ENCODE results near the gene COPS8.

DNA sequence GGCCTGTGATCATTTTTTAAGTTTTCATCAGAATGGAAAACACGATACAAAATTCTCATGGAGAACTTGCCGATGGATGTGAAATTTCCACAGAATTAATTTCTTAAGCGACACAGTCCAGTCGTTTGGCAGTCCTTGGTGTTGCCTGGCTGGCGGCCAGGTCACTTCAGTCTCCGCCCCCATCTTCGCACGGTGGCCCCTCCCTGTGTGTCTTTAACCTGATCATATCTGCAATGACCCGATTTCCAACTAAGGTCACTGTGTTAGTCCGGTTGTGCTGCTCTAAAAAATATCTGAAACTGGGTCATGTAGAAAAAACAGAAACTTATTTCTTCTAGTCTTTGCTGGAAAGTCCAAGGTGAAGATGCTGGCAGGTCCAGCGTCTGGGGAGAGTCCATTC, 44.5 kb upstream of the COPS8 start:
- TF ChIP-seq, protein P1, sequence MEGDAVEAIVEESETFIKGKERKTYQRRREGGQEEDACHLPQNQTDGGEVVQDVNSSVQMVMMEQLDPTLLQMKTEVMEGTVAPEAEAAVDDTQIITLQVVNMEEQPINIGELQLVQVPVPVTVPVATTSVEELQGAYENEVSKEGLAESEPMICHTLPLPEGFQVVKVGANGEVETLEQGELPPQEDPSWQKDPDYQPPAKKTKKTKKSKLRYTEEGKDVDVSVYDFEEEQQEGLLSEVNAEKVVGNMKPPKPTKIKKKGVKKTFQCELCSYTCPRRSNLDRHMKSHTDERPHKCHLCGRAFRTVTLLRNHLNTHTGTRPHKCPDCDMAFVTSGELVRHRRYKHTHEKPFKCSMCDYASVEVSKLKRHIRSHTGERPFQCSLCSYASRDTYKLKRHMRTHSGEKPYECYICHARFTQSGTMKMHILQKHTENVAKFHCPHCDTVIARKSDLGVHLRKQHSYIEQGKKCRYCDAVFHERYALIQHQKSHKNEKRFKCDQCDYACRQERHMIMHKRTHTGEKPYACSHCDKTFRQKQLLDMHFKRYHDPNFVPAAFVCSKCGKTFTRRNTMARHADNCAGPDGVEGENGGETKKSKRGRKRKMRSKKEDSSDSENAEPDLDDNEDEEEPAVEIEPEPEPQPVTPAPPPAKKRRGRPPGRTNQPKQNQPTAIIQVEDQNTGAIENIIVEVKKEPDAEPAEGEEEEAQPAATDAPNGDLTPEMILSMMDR (IDR thresholded peaks at IDR 0.05; ENCODE audit: control extremely low read depth in 1 of 3, insufficient read depth in 1 of 3, low read depth in 1 of 3, low read length in 3 of 3) = no peak
- no peak for TF ChIP-seq ZNF274 (IDR thresholded peaks at IDR 0.05; ENCODE audit: borderline replicate concordance, extremely low read depth, low read length)
- TF ChIP-seq, protein P2, sequence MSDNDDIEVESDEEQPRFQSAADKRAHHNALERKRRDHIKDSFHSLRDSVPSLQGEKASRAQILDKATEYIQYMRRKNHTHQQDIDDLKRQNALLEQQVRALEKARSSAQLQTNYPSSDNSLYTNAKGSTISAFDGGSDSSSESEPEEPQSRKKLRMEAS (IDR thresholded peaks at IDR 0.05) = no peak
- TF ChIP-seq POLR2A (IDR thresholded peaks at IDR 0.05; ENCODE audit: control extremely low read depth in 1 of 2, low read depth in 2 of 2, low read length in 2 of 2) = no peak
- TF ChIP-seq CEBPB (IDR thresholded peaks at IDR 0.05; ENCODE audit: low read depth, low read length) = no peak
- no peak for TF ChIP-seq JUN (IDR thresholded peaks at IDR 0.05; ENCODE audit: low read depth, low read length)
- no peak for TF ChIP-seq SIN3A (conservative IDR thresholded peaks at IDR 0.05 in 1 of 2, IDR thresholded peaks at IDR 0.05 in 1 of 2; ENCODE audit: low read depth in 1 of 2, low read length in 2 of 2)
- no peak for TF ChIP-seq SRF (IDR thresholded peaks at IDR 0.05; ENCODE audit: low read depth, low read length)
- no peak for TF ChIP-seq KDM1A (IDR thresholded peaks at IDR 0.05; ENCODE audit: borderline replicate concordance, low read length)
- no peak for TF ChIP-seq MAFK (IDR thresholded peaks at IDR 0.05; ENCODE audit: low read depth, low read length)
- TF ChIP-seq, protein P3, sequence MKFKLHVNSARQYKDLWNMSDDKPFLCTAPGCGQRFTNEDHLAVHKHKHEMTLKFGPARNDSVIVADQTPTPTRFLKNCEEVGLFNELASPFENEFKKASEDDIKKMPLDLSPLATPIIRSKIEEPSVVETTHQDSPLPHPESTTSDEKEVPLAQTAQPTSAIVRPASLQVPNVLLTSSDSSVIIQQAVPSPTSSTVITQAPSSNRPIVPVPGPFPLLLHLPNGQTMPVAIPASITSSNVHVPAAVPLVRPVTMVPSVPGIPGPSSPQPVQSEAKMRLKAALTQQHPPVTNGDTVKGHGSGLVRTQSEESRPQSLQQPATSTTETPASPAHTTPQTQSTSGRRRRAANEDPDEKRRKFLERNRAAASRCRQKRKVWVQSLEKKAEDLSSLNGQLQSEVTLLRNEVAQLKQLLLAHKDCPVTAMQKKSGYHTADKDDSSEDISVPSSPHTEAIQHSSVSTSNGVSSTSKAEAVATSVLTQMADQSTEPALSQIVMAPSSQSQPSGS (IDR thresholded peaks at IDR 0.05; ENCODE audit: low read length) = no peak
- no peak for TF ChIP-seq HDAC6 (IDR thresholded peaks at IDR 0.05; ENCODE audit: low read depth, low read length)

All from H1 (cell line).